Sciatic nerve (tissue), 2 donors: ENCODE results near the gene ANKMY1. TPM values are rescaled to one million over a fixed set of nuclear protein-coding genes. Genes with fewer than 3 reads are reported as not detected.

Experiments used
- ATAC-seq: fragments of 200-7000 bp; cut with Tn5 transposase; one replicate; pipeline ENCODE4 v1.9.1; 2020; ENCODE audit warnings: mild to moderate bottlenecking, moderate library complexity
- DNase-seq: peaks from one replicate; pipeline ENCODE4 v3.0.0-alpha.2; 2020; ENCODE audit warnings: low spot score
- intact Hi-C: fragments of 100-400 bp; cut with DNase I; formaldehyde crosslinking; loops from one replicate; pipeline ENCODE4 v1.14.2; 2022
- microRNA-seq: library from miRNA; unstranded; fragments of <30 nt; microRNA quantifications from one replicate; pipeline ENCODE4 v1.2.0, GENCODE V29; 2020
- total RNA-seq: library from RNA; stranded (reverse); fragmentation: NEBNext Ultra II Directional; extraction: Animal tissue kit (Norgen Biotek cat#: 25700); gene quantifications from one replicate; pipeline ENCODE4 v1.2.1, GENCODE V29; 2021
- donor health status: DM: no; HTN: no; CAD: no.
- donor health status: DM: no; HTN: no; CAD: no.

The ANKMY1 gene
- total RNA-seq, 1 donor from 2014 or later, result 30.7 TPM

DNA sequence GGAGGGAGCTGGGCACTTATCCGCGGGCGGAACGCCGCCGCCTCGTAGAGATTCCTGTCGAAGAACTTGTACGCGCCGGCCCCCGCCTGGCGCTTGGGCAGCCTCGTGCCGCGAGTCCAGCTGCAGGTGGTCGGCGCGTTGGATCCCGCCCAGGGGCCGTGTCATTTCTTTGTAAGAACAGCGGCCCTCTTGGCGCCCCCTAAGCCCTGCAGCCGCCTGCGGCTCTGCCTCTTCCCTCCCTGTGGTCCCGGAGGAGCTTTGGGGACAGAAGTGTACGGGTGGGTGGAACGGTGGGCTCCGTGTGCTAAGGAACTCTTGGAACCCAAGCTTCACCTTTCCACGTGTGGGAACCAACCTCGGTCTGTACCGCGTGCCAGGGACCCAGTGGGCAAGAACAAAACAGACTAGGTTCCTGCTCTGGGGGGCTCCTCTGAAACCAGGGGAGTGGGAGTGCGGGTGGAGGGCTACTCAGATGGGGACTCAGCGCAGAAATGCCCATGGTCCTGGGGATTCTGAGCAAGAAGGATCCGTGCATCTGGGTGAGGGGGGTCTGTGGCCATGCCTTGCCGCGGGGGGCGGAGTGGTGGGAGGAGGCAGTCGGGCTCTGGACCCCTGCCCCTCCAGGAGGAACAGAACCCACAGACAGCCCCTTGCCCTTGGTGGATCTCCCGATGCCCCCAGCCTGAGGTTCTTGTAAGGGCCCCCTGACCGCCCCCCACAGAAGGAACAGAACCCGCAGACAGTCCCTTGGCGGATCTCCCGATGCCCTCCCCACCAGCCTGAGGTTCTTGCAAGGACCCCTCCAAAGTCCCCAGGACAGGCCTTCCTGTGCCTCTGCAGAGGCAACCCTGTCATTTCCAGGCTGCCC is 120.9 kb downstream of the ANKMY1 start:
- ATAC-seq (no peak), DNase-seq (peak; percentile 65)
- intact Hi-C loops, result no loop called here

DNA sequence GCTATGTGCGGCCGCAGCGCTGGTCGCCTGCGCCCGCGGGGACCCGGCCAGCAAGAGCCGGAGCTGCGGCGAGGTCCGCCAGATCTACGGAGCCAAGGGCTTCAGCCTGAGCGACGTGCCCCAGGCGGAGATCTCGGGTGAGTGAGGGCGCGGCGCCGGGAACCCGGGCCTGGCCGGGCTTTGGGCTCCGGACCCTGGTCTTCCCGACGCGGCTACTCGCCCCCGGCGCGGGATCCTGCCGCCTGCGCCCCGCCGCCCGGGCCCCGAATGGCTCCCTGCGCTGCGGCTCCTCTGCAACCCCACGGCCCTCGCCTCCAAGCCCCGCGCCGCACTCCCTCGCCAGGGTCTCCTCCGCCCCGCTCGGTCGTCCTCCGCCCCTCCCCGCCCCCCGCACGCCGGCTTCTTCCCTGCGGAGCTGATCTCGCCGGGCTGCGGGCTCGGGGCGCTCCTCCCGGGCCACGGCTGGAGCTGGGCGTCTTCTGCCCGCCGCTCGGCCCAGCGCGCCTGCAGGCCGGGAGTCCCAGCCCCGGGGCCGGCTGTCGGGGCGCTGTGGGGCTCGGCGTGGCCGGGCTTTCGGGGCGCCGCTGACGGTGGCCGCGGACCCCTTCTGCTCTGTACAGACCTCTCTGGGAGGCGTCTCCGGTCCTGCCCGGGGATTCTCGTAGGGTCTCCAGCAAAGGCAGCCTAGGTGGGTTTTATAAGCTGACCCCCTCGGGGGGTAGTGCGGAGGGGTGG is 121.7 kb downstream of the ANKMY1 start:
- DNase-seq (peak; percentile 64), ATAC-seq (no peak)
- intact Hi-C loops, result no loop called here

DNA sequence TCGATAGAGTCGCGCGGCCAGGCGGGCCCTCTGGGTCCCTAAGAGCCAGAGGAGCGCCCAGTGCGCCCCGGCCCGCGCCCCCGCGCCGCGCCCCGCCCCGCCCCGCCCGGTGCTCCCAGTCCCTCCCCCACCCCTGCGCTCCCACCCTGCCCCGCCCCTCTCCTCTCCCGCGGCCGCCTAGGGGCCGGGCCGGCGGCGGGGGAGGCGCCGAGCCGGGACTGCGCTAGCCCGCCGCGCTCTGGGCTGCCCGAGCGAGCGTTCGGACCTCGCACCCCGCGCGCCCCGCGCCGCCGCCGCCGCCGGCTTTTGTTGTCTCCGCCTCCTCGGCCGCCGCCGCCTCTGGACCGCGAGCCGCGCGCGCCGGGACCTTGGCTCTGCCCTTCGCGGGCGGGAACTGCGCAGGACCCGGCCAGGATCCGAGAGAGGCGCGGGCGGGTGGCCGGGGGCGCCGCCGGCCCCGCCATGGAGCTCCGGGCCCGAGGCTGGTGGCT is 122.3 kb downstream of the ANKMY1 start, which contains the start of gene GPC1:
Gene GPC1 (plus strand): TSS at position 207 of the 491 bp plus-strand sequence. CDS start 256 bp downstream, at position 463.
- ATAC-seq (peak; percentile 57), DNase-seq (peak; percentile 83)
- intact Hi-C loops, result no loop called here

DNA sequence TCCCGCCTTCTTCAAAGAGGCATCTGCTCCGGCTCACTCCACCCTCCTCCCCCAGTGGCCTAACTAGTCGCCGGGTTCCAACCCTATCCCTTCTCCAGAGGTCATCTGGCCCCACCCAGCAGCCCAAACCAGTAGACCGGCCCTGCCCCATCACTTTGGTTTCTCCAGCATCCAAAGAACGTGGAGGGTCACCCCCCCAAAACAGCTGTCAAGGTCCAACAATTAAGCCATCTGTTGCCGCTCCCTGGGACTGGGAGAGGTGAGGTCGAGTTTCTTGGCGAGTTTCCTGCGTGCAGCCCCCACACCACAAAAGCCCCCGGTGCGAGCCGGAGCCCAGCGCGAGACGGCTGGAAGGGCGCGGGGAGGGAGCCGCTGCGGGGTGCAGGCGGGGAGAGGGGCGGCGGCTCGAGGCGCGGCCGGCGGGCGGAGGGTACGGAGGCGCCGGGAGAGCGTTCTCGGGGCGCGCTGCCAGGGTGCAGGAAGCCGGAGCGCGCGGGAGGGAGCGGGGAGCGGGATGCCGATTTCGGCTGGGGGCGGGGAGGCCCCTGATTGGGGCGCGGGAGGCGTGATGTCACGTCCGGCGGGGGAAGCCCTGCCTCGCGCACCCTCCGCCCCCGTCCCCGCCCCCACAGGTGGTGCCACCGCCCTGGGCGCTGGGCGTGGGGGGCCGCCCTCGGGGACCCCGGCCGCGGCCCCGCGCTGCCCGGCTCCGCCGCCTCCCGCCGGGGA is 122.9 kb downstream of the ANKMY1 start:
- ATAC-seq (peak; percentile 89), DNase-seq (peak; percentile 96)
- intact Hi-C loops, result no loop called here

DNA sequence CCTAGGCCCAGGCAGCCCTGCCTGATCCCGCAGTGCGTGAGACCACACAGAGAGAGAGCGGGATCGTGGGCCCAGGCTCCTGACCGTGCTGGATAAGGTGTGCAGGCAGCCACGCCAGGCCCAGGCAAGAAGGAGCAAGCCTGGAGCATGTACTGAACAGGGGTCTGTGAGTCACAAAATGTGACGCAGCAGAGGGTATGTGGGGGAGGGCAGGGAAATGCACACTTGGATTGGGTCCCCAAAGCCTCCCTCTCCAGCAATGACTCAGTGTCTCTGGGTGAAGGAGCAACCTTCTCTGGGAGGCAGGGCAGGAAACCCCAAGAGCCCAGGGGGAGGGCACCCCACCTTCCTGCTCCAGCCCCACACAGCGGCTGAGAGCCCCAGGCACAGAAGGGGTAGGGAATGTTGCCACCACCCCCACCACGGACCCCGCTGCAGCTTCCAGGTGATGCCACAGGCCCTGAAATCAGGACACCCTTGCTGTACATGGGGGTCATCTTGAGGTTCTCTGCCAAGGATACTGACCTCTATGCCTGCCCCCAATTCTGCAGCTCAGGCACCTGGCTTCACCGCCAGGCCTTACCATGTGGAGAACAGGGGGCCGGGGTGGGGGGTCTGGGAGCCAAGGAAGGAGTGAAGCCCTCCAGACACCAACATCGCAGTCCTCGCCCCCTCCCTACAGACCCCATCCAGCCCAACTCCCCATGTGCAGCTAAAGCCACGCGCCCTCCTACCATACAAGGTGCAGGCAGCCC is 123.6 kb downstream of the ANKMY1 start:
- intact Hi-C loops, result no loop called here
- ATAC-seq, result peak; percentile 2
- peak; percentile 67 for DNase-seq

- DNase-seq (peak; percentile 68), ATAC-seq (no peak)
- intact Hi-C loops, result no loop called here
Observed at GRCh38 chr2:240432820-240433801, 124.7 kb downstream of the ANKMY1 start.

DNA sequence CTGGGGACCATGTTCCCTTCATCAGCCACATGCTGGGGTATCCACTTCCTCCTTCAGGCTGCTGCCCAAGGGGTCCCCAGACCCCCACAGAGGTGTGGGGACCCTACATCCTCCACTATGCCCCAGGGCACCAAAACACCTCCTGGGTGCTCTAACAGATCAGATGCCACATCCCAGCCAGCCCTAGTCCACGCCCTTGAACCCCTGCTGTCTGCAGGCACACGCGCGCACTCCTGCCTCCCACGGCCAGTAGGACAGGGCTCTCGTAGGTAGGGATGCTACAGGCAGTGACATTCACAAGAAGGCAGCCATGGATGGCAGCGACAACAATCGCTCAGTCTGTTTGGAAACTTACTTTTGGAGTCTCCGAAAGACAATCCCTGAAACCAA is 125.4 kb downstream of the ANKMY1 start:
- intact Hi-C loops, result no loop called here
- no peak for ATAC-seq
- DNase-seq, result no peak

GRCh38 chr2:240431661-240432424 is 125.9 kb downstream of the ANKMY1 start:
- intact Hi-C loops, result no loop called here
- no peak for ATAC-seq
- peak; percentile 46 for DNase-seq

DNA sequence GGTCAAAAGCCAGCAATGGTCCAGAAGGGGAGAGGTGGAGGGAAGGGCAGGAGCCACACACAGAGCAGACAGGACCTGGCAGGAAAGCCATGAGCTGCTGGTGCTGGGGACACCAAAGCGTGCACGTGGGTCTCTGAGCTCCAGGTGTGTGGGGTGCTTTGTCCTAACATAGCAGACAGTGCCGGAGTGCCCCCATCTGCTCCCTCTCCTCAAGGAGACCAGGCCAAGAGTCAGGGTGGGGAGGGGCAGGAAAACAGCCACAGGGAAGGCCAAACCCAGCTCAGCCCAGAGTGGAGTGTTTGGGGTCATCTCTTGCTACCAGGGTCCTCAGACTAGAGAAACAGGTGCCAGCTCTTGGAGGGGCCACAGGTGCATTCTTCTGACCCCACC is 126.5 kb downstream of the ANKMY1 start:
- intact Hi-C loops, result no loop called here
- DNase-seq (no peak), ATAC-seq (no peak)

DNA sequence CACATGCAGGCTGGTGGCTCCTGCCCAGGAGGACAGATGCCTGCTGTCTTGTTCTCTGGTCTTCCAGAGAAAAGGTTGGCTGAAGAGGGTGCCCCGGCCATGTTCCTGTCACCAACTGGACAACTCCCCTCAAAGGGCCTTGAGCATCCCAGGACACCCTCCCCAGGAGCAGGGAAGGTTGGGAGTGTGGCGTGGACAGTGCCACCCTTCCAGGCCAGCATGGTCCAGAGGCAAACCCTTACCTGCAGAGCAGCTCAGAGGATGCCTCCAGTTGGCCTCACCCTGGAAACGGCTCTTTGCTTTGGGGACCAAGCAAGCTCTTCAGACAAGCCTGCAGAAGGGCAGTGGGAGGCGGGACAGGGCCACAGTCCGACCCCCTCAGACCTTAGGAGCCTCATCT is 127.2 kb downstream of the ANKMY1 start:
- no peak for ATAC-seq
- intact Hi-C loops, result no loop called here
- peak; percentile 49 for DNase-seq

DNA sequence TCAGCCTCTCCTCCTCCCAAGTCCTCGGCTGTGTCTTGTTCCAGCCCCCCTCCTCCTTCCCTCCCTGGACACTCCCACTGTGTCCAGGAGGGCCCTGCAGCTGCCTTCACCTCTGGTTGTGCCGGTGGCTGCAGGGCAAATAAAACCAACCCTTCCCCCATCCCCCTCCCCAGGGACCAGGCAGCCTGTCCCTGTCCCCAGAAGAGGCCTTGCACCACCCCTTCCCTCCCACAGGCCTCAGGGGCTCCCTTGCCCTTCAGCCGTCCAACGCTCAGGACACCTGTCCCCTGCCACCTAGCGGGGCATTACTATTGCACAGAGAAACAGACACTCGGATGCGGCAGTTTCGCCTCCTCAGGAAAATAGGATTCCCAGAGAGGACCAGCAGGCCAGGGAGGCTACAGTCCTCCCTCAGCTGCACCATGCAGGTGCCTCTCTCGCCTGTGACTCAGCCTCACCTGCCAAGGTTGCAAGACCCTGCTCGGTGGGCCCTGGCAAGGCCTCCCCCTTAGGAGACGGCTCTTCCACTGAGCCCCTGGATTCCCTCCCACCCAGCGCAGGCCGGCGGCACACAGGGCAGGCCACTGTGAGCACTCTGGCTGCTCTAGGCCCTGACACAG is 127.8 kb downstream of the ANKMY1 start:
- intact Hi-C loops, result no loop called here
- DNase-seq, result peak; percentile 37
- no peak for ATAC-seq

Small RNA genes within 50 kb of the gene (microRNA-seq; reads per million reads assigned to microRNA genes)
- gene MIR149, result 860 reads per million, percentile 80 among the genes with 10 or more reads in this experiment

Other genes starting within 250 kb of the ANKMY1 start
- 85.4 TPM for gene GPC1, start 122.3 kb downstream of the ANKMY1 start, total RNA-seq
- 4.5 TPM for gene DUSP28, start 2.4 kb upstream of the ANKMY1 start, total RNA-seq
- 38.8 TPM for gene RNPEPL1, start 10.5 kb upstream of the ANKMY1 start, total RNA-seq
- 37.2 TPM for gene CAPN10, start 28.7 kb upstream of the ANKMY1 start, total RNA-seq
- gene GPR35, start 67.5 kb upstream of the ANKMY1 start, total RNA-seq, result 3.2 TPM
- not detected for gene AQP12B, start 124.9 kb upstream of the ANKMY1 start, total RNA-seq
- not detected for gene AQP12A, start 133.9 kb upstream of the ANKMY1 start, total RNA-seq